ENCODE data around the gene EFNA2. TPM values are rescaled to one million over a fixed set of nuclear protein-coding genes. Genes with fewer than 3 reads are reported as not detected.
"Not testable (repeated sequence)": the region's sequence is repeated elsewhere in the genome, so short reads cannot be mapped to it uniquely, and the experiment has no call there.

The EFNA2 gene
- total RNA-seq, 4 donors from 2014 or later, result not detected

- no peak for TF ChIP-seq CTCF (IDR thresholded peaks at IDR 0.05)
- TF ChIP-seq POLR2A (IDR thresholded peaks at IDR 0.05), result no peak
- TF ChIP-seq EP300 (IDR thresholded peaks at IDR 0.05), result no peak
- Histone ChIP-seq H3K27ac (no peak overlapping the region), H3K4me3 (no peak overlapping the region), H3K9me3 (no peaks in the 10 kb centered on the region), H3K36me3 (no peaks in the 10 kb centered on the region), H3K4me1 (peaks cover 0 to 7% (median under 1%) of the 10 kb centered on the region in 4 donors), H3K27me3 (no peaks in the 10 kb centered on the region)
- WGBS, 2 donors, result 81 to 86% methylated on average over 35 of the region's 35 CpGs
- DNase-seq (ENCODE audit: low spot score in 2 of 2), result no peak
These were observed 15.2 kb downstream of the EFNA2 start for GRCh38 chr19:1300744-1301490.

GRCh38 chr19:1302533-1303239 lies 17.0 kb downstream of the EFNA2 start:
- no peaks in the 10 kb centered on the region for H3K9me3 ChIP-seq
- 45 to 53% methylated on average over 24 to 32 of the region's 36 CpGs for WGBS, 2 donors
- DNase-seq (ENCODE audit: low spot score in 2 of 2), result no peak
- H3K36me3 ChIP-seq, result no peaks in the 10 kb centered on the region
- H3K4me3 ChIP-seq, result peak overlapping the region in 1 of 4 donors; percentile 30
- peaks cover 0 to 7% (median 0%) of the 10 kb centered on the region in 4 donors for H3K4me1 ChIP-seq
- H3K27ac ChIP-seq, result peak overlapping the region in 1 of 4 donors; percentile 67
- no peaks in the 10 kb centered on the region for H3K27me3 ChIP-seq
- TF ChIP-seq CTCF (IDR thresholded peaks at IDR 0.05) (no peak), POLR2A (IDR thresholded peaks at IDR 0.05) (no peak), EP300 (IDR thresholded peaks at IDR 0.05) (no peak)

- TF ChIP-seq CTCF (IDR thresholded peaks at IDR 0.05) (no peak), EP300 (IDR thresholded peaks at IDR 0.05) (no peak), POLR2A (IDR thresholded peaks at IDR 0.05) (no peak)
- DNase-seq (ENCODE audit: low spot score in 2 of 2), result no peak
- 88 to 93% methylated on average over 18 to 19 of the region's 28 CpGs for WGBS, 2 donors
- H3K36me3 ChIP-seq, result no peaks in the 10 kb centered on the region
- no peak overlapping the region for H3K4me3 ChIP-seq
- H3K4me1 ChIP-seq, result peaks cover 0 to 7% (median 0%) of the 10 kb centered on the region in 4 donors
- no peak overlapping the region for H3K27ac ChIP-seq
- no peaks in the 10 kb centered on the region for H3K9me3 ChIP-seq
- peaks cover 0 to 10% of the 10 kb centered on the region in 2 donors for H3K27me3 ChIP-seq
These were observed 18.7 kb downstream of the EFNA2 start for GRCh38 chr19:1304197-1304924.

GRCh38 chr19:1305354-1305753 lies 19.7 kb downstream of the EFNA2 start:
- H3K4me1 ChIP-seq; H3K9me3 ChIP-seq; H3K4me3 ChIP-seq; H3K36me3 ChIP-seq; DNase-seq (ENCODE audit: low spot score in 2 of 2); H3K27ac ChIP-seq: not testable (repeated sequence)
- WGBS, 2 donors, result 82% methylated on average over 9 of the region's 9 CpGs
- H3K27me3 ChIP-seq, result peaks cover 0 to 19% of the 10 kb centered on the region in 2 donors

- no peak overlapping the region for H3K4me3 ChIP-seq
- no peak for TF ChIP-seq POLR2A (IDR thresholded peaks at IDR 0.05)
- TF ChIP-seq CTCF (IDR thresholded peaks at IDR 0.05), result no peak
- TF ChIP-seq EP300 (IDR thresholded peaks at IDR 0.05), result no peak
- 93% methylated on average over 38 of the region's 38 CpGs for WGBS, 2 donors
- H3K27me3 ChIP-seq, result peaks cover 0 to 25% of the 10 kb centered on the region in 2 donors
- H3K9me3 ChIP-seq, result no peaks in the 10 kb centered on the region
- H3K27ac ChIP-seq, result no peak overlapping the region
- no peak for DNase-seq (ENCODE audit: low spot score in 2 of 2)
- peaks cover 0 to 7% (median 0%) of the 10 kb centered on the region in 4 donors for H3K4me1 ChIP-seq
- H3K36me3 ChIP-seq, result no peaks in the 10 kb centered on the region
These were observed 21.6 kb downstream of the EFNA2 start for GRCh38 chr19:1307320-1307719.
